ENCODE data around the gene SLC8A2. TPM values are rescaled to one million over a fixed set of nuclear protein-coding genes. Genes with fewer than 3 reads are reported as not detected.

The SLC8A2 gene
- total and polyA plus RNA-seq, 2 of the 4 experiments (the other 2 are of a cell fraction), result 0.05 TPM; not detected in 1

DNA sequence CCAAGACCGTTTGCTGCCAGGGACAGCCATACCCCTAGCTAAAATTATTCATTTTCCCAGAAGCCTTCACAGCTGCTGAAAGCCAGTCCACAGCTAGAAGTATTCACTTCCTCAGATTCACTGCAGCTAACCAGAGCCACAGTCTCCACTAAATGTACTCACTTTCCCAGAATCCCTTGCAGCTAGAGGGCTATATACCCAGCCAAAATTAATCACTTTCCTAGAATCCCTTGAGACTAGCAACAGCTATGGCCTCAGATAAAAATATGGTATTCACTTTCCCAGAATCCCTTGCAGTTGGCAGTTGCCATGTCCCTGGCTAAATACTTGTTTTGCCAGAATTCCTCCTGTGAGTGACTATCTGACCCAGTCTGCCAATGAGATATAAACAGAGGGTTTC is 38.6 kb downstream of the SLC8A2 start:
- H3K56ac ChIP-seq (ENCODE audit: extremely low read depth, insufficient read depth, low read length), result no peak overlapping the region
- TF ChIP-seq CHD1 (IDR thresholded peaks at IDR 0.05; ENCODE audit: low read depth, low read length) (no peak), SMC3 (IDR thresholded peaks at IDR 0.05; ENCODE audit: low read depth, low read length) (no peak), RFX5 (IDR thresholded peaks at IDR 0.05; ENCODE audit: low read depth, low read length) (no peak), FOS (IDR thresholded peaks at IDR 0.05; ENCODE audit: low read depth, low read length) (no peak), RCOR1 (IDR thresholded peaks at IDR 0.05; ENCODE audit: insufficient replicate concordance, low read length) (no peak), NFE2L2 (IDR thresholded peaks at IDR 0.05; ENCODE audit: low read depth, low read length) (no peak), RAD21 (IDR thresholded peaks at IDR 0.05; ENCODE audit: low read length) (no peak), CTCF (conservative IDR thresholded peaks at IDR 0.05; ENCODE audit: low read depth, low read length) (no peak), MAFK (IDR thresholded peaks at IDR 0.05; ENCODE audit: low read depth, low read length) (no peak), POLR2A (IDR thresholded peaks at IDR 0.05; ENCODE audit: low read depth, low read length) (no peak), MXI1 (IDR thresholded peaks at IDR 0.05; ENCODE audit: borderline replicate concordance, low read depth, low read length) (no peak), CEBPB (IDR thresholded peaks at IDR 0.05; ENCODE audit: low read depth, low read length) (no peak), BHLHE40 (IDR thresholded peaks at IDR 0.05; ENCODE audit: low read depth, low read length) (no peak), USF2 (IDR thresholded peaks at IDR 0.05; ENCODE audit: low read depth, low read length) (no peak), MAZ (IDR thresholded peaks at IDR 0.05; ENCODE audit: borderline replicate concordance, low read depth, low read length) (no peak)
- TF ChIP-seq, protein P1, sequence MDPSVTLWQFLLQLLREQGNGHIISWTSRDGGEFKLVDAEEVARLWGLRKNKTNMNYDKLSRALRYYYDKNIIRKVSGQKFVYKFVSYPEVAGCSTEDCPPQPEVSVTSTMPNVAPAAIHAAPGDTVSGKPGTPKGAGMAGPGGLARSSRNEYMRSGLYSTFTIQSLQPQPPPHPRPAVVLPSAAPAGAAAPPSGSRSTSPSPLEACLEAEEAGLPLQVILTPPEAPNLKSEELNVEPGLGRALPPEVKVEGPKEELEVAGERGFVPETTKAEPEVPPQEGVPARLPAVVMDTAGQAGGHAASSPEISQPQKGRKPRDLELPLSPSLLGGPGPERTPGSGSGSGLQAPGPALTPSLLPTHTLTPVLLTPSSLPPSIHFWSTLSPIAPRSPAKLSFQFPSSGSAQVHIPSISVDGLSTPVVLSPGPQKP (IDR thresholded peaks at IDR 0.05; ENCODE audit: borderline replicate concordance, low read depth, low read length), result no peak
- no peak overlapping the region for H3K4me2 ChIP-seq (ENCODE audit: low read depth, low read length)
- DNase-seq (no peak), ATAC-seq (ENCODE audit: low read depth) (no peak)
- no peak overlapping the region for H2BK20ac ChIP-seq (ENCODE audit: low read depth, low read length)
- H4K91ac ChIP-seq (ENCODE audit: insufficient read depth, low read depth, low read length), result no peak overlapping the region
- no CpG with 5 or more reads among the region's 1 CpG for WGBS, 2 experiments (ENCODE audit: extremely low coverage in 2 of 2, insufficient read length in 1 of 2)
- no peak overlapping the region for H2AK5ac ChIP-seq (ENCODE audit: low read depth, low read length)
- no peak overlapping the region for H3K9ac ChIP-seq (ENCODE audit: low read depth, low read length)
- H2AK9ac ChIP-seq (replicated peaks; ENCODE audit: low read depth, low read length, poor library complexity), result no peak overlapping the region
- H3K27me3 ChIP-seq (ENCODE audit: control insufficient read depth, insufficient read depth, low read length), result peaks cover 3% of the 10 kb centered on the region; the same call in 1 of the 2 replicates
- peaks cover 7% of the 10 kb centered on the region; the same call in 1 of the 2 replicates for H3K9me1 ChIP-seq (ENCODE audit: insufficient read depth, low read length)
- H2BK120ac ChIP-seq (ENCODE audit: low read depth, low read length), result no peak overlapping the region
- H3K4ac ChIP-seq (ENCODE audit: low read depth, low read length), result no peak overlapping the region
- intact Hi-C loops (cut with micrococcal nuclease), result no loop called here
- CTCF ChIA-PET, result interaction anchor here (1.0 to 2.2 kb wide), 2 partner anchors 50 to 274 kb away, joined by 5 to 10 read pairs; partner anchors contain the start of gene KPTN
- H4K20me1 ChIP-seq (ENCODE audit: insufficient read depth, low read length), result peaks cover under 1% of the 10 kb centered on the region; the same call in 1 of the 2 replicates
- H2BK5ac ChIP-seq (ENCODE audit: low read depth, low read length, poor library complexity, severe bottlenecking), result no peak overlapping the region
- BruUV-seq (replicated peaks), result no TSS peak
- no peaks in the 10 kb centered on the region for H3K36me3 ChIP-seq (ENCODE audit: control insufficient read depth, insufficient read depth, low read length)
- H3K23ac ChIP-seq (ENCODE audit: low read depth, low read length), result no peak overlapping the region
- no peaks in the 10 kb centered on the region for H3K79me1 ChIP-seq (ENCODE audit: low read depth in 1 of 2, low read length in 2 of 2)
- H3K9me3 ChIP-seq (ENCODE audit: control insufficient read depth, insufficient read depth, low read length), result no peaks in the 10 kb centered on the region
- no peak overlapping the region for H2AFZ ChIP-seq (replicated peaks; ENCODE audit: low read length, poor library complexity)
- H3K14ac ChIP-seq (replicated peaks; ENCODE audit: low read depth, low read length), result no peak overlapping the region
- no peak overlapping the region for H3K18ac ChIP-seq (ENCODE audit: low read depth, low read length)
- H4K8ac ChIP-seq (ENCODE audit: low read depth in 2 of 2, low read length in 2 of 2), result no peak overlapping the region
- in situ Hi-C loops (cut with MboI; ENCODE audit: low sequenced_read_pairs), result loop anchor here (10.0 kb wide), 1 partner anchor 352 kb away; no protein-coding TSS in a partner anchor
- no peak overlapping the region for H2BK15ac ChIP-seq (ENCODE audit: low read depth, low read length)
- no peak overlapping the region for H3K4me3 ChIP-seq (ENCODE audit: insufficient read depth, low read depth, low read length)
- H3K27ac ChIP-seq (ENCODE audit: insufficient read depth, low read length), result no peak overlapping the region
- dilution Hi-C loops (cut with HindIII; ENCODE audit: low sequenced_read_pairs, unreplicated experiment), result no loop called here
- POLR2A ChIA-PET (ENCODE audit: unreplicated experiment), result no interaction called here
- peaks cover 3% of the 10 kb centered on the region; the same call in 1 of the 2 replicates for H3K4me1 ChIP-seq (ENCODE audit: control insufficient read depth, insufficient read depth, low read length)
- H4K5ac ChIP-seq (ENCODE audit: low read depth, low read length), result no peak overlapping the region

Measured in IMR-90 (cell line).